ENCODE data around the gene CHRNA5.

Gene CHRNA5

DNA sequence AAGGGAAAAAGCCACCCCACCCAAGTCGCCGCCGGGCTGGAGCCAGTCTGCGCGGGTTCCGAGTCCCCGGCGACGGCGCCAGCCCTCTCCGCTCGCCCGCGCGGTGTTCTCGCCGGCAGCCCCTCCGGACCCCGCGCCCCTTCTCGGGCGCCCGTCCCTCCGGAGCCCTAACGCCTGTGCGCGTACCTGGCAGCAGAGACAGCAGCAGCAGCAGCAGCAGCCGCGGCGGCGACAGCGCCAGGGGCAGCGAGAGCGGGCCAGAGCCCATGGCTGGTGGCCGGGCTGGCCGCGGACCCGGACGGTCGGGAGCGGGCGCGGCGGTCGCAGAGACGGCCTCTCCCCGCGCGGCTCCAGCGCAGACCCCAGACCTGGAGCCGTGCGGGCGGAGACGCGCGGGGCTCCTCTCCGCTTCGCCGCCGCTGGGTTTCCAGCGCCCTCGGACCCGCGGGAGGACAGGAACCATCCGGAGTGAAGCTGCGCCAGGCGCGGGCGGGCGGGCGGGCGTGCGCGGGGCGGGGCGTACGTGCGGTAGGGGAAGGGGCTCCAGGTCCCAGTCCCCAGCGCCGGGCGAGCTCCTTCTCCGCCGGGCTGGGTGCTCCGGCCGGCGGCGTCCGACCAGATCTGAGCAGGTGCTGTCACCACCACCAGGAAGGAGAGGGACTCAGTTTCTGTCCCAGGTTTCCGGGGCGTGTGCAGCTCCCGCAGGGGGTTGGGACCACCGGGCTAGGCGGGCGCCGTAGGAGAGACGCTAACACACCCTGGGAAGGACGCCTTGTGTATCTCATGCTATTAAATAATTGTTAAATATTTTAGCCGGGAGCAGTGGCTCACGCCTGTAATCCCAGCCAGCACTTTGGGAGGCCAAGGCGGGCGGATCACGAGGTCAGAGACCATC lies 55.5 kb downstream of the CHRNA5 start, which contains the start of gene CHRNA3:
Gene CHRNA3 (minus strand): TSS at position 470 of the 895 bp plus-strand sequence. CDS start 202 bp downstream, at position 268.
- DNase-seq (ENCODE audit: low spot score): peak; percentile 3

DNA sequence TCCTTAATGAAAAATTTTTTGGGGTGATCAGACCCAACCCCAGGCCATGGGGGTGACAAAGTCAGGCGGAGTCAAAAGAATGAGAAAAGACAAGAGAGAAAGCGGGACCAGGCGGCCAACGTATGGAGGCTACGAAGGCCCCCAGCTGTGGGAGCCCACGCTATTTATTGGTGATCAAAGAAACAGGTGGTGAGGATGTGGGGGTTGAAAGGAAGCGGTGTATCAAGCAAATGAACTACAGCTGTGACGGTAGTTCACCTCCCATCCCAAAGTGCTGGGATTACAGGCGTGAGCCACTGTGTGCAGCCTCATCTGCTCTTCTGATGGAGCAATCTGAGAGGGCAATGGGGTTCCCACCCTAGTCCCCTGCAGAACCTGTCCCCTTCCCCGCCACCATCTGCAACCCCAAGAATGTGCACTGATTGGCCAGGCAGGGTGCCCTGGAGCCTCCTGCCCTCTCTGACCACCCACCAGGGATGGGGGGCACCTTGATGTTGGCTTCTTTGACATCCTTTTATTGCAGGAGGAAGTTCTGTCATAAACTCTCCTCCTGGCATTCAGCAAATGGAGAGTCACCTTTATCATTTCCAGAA lies 56.6 kb downstream of the CHRNA5 start:
- DNase-seq (ENCODE audit: low spot score): no peak

DNA sequence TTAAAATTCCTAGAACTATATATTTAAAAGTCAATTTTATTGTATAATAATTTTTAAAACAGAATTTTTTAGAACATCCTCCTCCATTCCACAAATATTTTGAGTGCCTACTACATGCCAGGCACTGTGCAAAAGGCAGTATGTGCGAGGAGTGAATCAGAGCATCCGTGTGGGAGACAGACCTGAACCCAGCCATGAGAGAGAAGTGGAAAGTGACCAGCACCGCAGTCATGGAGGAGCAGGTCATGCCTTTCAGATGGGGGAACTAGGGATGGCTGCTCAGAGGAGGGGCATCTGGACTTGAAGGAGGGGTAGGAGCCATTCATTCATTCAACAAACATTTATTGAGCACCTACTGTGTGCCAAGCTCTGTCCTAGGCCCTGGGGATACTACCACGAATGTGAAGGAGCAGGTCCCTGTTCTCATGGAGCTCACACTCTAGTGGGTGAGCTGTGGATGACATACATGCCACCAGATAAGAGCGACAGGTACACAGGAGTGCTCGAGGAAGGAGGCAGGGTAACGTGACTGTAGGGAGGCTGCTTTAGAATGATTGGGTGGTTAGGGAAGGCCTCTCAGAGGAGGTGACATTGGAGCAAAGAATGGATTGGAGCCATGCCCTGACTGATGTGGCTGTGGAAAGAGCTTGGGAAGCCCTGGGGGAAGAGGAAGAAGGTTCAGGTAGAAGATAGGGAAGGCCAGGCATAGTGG lies 58.6 kb downstream of the CHRNA5 start:
- DNase-seq (ENCODE audit: low spot score): no peak

DNA sequence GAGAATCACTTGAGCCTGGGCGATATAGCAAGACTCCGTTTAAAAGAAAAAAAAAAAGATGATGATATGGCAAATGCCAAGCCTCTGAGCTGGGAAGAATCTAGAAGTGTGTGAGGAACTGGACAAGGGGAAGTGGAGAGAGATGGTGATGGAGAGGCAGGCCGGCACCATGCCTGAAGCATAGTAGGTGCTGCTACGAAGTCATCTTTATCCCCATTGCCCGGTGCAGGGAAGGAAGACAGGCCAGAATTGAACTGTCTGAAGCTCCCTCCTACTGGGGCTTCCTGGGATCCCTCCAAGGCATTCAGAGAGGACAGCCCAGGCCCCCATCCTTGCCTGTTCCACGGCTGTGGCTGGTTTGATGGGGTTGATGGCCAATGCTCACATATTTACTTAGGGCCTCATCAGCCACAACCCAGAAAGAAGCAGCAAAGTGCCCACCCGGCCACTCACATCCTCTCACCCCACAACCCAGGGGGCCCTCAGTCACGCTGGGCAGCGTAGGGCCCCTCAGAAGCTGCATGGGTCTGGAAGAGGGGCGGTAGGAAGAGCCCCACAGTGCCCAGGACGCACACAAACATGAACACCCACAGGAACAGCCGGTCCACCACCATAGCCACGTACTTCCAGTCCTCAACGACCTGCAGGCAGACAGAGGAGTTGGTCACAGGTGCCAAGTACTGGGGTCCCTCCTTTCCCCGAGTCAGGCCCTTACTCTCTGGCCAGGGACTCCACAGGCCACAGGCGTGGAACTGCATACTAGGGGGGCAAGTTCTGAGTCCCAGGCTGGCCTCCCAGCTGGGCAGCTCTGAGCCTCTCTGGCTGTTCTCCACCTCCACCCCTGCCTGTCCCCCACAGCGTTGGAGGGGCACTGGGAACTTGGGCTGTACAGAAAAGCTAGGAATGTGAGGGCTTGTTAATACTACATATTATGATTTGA lies 59.6 kb downstream of the CHRNA5 start:
- DNase-seq (ENCODE audit: low spot score): no peak

DNA sequence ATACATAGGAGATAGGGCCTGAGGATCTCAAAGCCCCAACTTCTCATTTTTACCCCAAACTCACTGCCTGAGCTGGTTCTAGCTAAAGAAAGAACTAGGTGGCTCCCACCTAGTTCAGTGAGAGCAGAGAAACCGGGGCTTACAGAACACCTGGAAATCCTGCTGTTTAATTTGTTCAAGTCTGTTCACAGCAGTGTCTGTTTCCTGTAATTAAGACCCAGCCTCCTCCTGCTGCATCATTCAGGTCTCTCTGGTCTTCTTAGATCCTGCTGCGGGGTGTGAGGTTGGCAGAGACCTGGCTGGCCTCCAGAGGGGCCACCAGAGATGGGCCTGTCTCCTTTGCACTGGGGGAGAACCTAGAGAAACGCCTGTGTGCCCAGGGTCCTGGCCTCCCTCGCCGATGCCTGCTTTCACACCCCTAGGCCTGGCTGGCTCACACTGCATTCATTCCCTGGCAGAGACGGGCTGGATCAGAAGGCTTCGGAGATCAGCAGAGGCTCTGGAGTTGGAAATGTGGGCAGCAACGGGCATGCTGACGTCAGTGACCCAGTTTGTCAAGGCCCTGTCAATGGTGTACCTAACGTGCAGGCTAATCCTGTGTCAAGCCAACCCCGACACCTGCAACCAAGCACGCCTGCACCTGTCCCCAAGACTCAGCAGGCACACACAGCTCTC lies 60.4 kb downstream of the CHRNA5 start:
- no peak for DNase-seq (ENCODE audit: low spot score)

DNA sequence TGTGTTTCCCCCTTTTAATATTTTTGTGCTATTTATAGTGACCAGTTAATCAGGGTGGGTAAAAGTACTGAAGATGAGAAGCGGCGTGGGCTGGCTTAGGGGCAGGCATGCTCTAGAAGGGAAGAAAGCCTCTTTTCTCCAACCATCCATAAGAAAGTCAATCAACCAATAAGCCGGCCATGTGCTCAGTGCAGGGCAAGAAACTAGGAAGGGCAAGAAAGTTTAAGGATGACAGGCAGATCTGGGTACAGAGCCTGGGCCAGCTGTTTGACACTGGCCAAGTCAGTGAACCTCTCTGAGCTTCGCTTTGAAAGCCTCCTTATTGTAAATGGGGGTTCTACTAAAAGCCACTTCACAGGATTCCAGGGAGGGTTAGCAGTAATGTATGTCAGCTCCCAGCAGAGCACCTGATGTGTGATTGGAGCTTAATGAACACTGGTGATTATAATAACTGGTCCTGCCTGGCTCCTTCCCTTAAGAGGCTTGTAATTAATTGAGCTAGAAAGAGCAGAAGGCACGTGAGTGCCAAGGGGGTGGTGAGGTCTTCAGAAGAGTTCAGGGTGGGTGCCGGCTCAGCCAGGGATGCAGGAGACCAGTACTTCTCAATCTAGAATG lies 61.2 kb downstream of the CHRNA5 start:
- DNase-seq (ENCODE audit: low spot score): no peak

DNA sequence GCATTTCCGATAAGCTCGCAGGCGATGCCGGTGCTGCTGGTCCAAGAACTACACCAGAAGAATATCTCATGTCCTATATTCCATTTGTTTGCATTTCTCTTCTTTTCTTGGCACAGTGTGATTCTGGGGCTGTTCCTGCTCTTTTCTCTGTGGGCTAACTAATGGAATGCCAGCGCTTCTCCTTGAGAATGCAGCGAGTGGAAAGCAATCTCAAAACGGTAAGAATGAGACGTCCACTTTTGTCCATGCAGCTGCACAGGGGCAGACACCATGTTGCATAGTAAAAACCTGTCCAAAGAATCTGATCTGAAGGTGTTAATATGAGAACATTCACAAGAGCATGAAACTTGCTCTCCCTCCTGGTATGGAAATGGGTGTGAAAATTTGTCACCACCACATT lies 62.0 kb downstream of the CHRNA5 start:
- no peak for DNase-seq (ENCODE audit: low spot score)

DNA sequence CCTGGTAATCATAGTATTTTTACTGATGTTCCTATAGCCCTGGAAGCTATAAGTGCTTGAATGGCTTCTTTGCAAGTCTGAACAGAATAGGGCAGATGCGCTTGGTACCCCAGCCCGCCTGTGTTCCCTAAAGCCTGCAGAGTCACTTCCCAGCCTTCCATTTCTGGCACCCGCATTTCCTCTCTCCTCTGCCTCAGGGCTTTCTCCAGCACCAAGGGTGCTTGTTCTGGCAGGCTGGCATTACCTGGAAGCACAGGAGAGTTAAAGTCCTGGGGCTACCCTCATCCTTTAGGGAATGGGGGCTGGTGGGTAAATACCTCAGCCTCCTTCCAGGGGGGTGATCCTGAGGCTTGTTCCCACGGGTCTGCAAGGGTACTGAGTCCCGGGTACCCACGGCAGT lies 62.9 kb downstream of the CHRNA5 start:
- DNase-seq (ENCODE audit: low spot score): no peak

DNA sequence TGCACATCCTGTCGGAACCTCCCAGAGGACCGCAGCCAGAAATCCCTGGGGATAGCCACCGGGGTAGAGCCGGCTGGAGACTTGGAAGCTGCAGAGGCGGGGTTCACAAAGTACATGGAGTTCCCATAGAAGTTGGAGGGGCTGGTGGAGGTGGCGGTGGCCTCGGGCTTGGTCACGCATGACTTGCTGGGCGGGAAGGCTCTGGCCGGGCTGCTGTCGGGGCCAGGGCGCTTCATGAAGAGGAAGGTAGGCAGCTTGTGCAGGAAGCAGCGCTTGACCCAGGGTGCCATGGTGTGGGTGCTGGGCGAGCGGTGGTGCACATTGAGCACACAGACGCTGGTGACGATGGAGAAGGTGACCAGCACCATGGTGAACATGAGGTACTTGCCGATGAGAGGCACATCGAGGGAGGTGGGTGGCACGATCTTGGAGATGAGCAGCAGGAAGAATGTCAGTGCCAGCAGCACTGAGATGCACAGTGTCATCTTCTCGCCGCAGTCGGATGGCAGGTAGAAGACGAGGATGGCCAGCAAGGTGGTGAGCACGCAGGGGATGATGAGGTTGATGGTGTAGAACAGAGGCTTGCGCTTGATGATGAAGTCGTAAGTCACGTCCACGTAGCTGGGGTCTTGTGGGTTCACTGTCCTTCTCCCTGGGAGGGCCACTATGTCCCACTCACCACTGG lies 63.9 kb downstream of the CHRNA5 start:
- no peak for DNase-seq (ENCODE audit: low spot score)

DNA sequence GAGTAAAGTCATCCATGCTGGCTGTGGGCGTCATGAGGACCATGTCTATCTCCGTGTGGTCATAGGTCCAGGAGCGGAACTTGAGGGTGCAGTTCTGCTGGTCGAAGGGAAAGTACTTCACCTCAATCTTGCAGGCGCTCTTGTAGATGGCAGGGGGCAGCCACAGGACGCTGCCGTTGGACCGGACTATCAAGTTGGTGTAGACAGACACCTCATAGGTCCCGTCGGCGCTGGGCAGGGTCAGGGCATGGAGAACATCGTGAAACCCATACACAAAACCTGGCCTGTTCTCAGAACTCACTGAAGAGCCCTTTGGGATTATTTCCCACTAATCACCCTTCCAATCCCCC lies 64.4 kb downstream of the CHRNA5 start:
- no peak for DNase-seq (ENCODE audit: low spot score)

DNA sequence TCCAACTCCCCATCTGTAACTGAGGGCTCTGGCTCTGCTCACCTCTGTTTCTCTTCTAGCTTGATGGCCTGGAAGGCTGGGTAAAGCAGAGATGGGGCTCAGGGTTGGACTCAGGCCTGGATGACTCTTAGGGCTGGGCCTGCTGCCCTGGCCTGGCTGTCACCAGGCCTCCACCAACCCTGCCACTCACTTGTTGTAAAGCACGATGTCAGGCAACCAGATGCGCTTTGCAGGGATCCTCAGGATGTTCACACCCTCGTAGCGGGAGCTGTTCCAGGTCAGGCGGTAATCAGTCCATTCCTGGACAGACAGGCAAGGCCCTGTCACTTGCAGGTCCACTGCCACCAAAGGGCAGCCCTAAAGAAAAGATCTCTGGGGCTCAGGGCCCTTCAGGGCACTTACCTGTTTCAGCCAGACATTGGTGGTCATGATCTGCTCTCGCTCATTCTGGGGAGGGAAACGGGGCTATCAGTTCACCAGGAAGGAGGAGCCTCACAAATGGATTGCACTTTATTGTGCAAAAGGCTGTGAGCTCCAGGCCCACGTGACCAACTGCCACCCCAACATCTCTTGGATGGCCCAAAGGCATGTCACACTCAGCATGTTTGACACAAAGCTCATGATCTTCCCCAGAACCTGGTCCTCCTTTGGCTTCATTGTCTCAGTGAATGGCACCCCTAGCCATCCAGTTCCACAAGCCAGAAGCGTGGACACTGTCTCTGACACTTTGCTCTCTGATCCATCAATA lies 65.7 kb downstream of the CHRNA5 start:
- DNase-seq (ENCODE audit: low spot score): no peak

DNA sequence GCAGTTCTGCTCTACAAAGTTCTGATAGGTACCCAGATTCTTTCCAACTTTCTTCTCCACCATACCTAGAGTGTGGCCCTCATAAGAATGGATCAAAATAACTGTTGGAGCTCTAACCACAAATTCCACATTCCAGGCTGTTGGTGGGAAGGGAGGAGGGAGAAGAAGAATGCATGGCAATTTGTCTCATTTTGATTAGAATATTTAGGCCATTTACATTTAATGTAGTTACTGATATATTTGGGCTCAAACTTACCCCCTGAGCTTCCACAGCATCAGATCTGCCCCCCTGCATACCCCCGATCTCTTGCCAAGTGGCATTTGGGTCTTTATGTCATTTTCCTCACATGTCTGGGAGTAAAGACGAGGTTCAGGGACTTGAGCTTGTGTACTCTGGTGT lies 68.0 kb downstream of the CHRNA5 start:
- no peak for DNase-seq (ENCODE audit: low spot score)

DNA sequence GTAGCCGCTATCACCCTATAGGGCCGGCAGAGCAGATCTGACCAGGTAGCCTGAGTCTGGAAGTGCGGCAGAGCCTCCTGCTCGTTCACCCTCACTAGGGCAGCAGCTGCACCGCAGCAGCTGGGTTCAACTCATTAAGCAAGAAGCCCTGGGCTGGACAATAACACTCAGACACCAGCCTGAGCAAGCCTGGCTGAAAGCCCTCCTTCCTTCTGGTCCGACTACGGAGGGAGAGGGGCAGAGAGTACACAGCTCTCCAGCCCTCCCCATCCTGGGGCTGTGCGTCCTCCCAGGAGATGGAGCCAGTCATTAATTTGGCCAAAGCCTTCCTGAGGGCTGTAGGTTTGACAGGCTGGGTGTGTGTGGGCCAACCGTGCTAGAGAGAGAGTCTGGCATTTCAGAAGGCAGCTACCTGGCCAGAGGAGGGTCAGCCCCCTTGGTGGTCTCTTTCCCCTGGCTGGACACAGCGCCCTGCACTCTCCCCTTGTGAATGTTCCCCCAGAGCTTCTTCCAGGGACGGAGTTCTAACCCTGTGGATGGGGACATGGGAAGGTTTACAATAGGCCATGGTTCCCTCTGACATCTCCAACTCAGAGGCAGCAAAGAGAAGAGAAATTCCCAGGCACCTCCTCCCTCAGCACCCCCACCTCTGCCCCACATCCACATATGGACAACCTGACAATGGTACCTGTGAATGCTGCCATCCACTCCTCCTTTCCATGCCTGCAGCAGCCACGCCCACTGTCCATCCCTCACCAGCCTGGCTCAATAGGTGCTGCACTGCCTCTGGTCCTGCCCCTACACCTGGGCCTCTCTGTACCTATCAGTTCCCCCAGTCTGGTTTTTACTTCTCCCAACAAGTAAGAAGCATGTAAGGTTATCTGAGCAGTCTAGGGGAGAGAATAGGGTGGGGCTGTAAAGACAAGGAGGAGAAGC lies 69.2 kb downstream of the CHRNA5 start:
- no peak for DNase-seq (ENCODE audit: low spot score)

DNA sequence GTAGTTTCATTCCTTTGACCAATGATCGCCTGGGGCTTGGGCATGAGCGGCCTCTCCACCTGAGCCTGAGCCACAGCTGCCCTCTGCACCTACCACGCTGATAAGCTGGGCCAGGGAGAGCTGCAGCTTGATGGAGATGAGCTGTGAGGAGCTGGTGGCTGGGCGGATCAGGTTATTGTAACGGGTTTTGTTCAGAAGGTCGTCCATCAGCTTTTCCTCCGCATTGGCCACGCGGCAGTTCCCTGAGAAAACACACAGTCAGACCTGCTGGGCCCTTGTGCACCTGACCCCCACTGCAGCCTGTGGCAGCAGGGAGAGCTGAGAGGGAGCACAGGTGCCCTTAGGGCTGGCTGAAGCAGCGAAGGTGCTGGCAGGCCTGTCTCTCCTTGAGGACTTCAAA lies 70.0 kb downstream of the CHRNA5 start:
- no peak for DNase-seq (ENCODE audit: low spot score)

DNA sequence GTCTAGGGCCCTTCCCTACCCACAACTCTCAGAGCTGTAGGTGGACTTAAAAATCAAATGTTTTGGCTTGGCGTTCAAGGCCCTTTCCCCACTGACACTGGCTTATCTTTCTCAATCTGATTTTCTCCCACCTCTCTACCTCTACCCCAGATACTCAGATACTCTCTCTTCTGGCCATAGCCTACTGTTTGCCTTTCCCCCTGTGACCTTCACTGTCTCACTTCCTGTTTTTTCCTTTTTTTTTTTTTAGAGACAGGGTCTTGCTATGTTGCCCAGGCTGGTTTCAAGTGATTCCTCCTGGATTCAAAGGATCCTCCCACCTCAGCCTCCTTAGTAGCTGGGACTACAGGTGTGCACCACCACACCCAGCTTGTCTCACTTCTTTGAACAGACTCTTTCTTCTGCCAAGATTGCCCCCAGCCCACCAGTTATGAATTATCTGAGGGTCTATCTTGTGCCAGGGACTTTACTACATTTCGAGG lies 71.1 kb downstream of the CHRNA5 start:
- no peak for DNase-seq (ENCODE audit: low spot score)

DNA sequence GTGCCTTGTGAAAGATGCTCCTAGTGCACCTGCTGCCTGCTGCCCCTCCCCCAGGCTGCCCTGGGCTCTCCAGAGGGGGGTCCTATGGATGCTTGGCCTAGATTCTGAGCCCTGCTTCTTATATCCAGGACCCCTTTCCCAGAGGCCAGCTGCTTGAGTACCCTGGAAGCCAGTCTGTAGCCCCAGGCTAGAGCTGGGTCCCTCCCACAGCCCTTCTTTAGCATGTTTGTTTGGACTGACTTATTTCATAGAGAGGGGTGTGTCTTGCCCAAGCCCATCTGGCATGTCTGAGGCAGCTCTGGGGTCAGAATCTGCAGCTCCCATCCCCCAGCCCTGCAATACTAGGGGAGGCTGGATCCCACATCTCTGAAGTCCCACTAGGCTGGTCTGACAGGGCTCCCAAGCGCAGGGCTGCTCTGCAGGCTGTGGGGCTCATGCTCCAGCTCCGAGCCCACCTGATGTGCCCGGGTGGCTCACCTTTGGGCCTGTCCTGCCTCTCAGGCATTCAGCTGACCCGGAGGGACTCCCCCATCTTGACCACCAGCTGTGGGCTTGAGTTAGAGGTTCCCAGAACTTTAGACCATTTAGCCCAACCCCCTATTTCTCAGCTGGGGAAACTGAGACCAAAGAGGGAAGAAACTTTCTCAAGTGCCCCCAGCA lies 72.6 kb downstream of the CHRNA5 start:
- DNase-seq (ENCODE audit: low spot score): no peak

DNA sequence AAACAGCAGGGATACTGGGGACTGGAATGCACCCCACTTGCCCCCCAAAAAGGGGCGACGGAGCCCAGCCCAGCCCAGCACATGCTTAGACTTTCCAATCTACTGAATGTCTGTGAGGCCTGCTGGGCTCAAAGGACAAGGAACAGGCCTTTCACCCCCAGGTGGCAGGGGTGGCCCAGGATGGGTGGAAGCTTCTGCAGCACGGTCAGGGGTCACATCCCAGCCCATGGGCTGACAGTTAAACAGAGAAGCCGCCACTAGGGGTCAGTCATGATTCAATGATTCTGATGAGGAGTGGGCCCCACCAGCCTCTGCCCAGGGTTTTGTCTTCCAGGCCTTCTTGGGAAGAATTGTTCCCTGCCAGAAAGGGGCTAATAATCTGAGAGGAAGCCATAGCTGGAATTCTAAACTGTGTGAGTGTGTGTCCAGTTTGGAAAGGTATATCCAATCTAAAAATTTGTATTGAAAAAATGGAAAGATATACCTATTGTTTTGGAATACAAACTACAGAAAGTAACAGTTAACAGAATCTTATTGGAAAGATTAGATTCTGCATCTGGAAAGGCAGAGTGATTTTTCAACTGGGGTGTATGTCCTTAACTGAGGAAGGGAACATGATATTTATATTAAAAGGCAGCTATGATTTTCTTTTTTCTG lies 73.5 kb downstream of the CHRNA5 start:
- peak; percentile 46 for DNase-seq (ENCODE audit: low spot score)

Measured in kidney capillary endothelial cell (primary cell).